ENCODE measurements around the gene RHCG.

- no peak for TF ChIP-seq EZH2 (IDR thresholded peaks at IDR 0.05; ENCODE audit: low read length, missing control alignments)
- TF ChIP-seq, protein P1, sequence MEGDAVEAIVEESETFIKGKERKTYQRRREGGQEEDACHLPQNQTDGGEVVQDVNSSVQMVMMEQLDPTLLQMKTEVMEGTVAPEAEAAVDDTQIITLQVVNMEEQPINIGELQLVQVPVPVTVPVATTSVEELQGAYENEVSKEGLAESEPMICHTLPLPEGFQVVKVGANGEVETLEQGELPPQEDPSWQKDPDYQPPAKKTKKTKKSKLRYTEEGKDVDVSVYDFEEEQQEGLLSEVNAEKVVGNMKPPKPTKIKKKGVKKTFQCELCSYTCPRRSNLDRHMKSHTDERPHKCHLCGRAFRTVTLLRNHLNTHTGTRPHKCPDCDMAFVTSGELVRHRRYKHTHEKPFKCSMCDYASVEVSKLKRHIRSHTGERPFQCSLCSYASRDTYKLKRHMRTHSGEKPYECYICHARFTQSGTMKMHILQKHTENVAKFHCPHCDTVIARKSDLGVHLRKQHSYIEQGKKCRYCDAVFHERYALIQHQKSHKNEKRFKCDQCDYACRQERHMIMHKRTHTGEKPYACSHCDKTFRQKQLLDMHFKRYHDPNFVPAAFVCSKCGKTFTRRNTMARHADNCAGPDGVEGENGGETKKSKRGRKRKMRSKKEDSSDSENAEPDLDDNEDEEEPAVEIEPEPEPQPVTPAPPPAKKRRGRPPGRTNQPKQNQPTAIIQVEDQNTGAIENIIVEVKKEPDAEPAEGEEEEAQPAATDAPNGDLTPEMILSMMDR (conservative IDR thresholded peaks at IDR 0.05 in 1 of 2, IDR thresholded peaks at IDR 0.05 in 1 of 2; ENCODE audit: low read depth in 1 of 2, low read length in 2 of 2): no peak
Observed at GRCh38 chr15:89428246-89428645, 68.1 kb downstream of the RHCG start.
